GM06990 (cell line): ENCODE data around the gene NDUFA13.

Source experiments
- DNase-seq: peaks from one replicate; pipeline ENCODE4 v3.0.0-alpha.2; 2011; ENCODE audit not compliant: insufficient read length; ENCODE audit errors: extremely low read depth
- H3K27me3 ChIP-seq: replicated peaks from 2 replicates; pipeline ENCODE4 v1.6.0; 2011; ENCODE audit warnings: low read length; ENCODE audit not compliant: control insufficient read depth, insufficient read depth
- H3K36me3 ChIP-seq: 2 replicates; pipeline ENCODE4 v1.5.1; 2011; ENCODE audit warnings: low read length; ENCODE audit not compliant: control insufficient read depth, insufficient read depth
- H3K4me3 ChIP-seq: replicated peaks from 2 replicates; pipeline ENCODE4 v1.5.1; 2011; ENCODE audit warnings: low read depth, mild to moderate bottlenecking, control low read depth, low read length
- CTCF ChIP-seq: IDR thresholded peaks from 2 replicates; pipeline ENCODE4 v1.5.1; 2011; ENCODE audit warnings: low read length, control low read depth, mild to moderate bottlenecking, inconsistent platforms; ENCODE audit not compliant: insufficient read depth, poor library complexity, severe bottlenecking

NDUFA13 gene

GRCh38 chr19:19495614-19496603 lies 20.1 kb upstream of the NDUFA13 start:
- no peak for TF ChIP-seq CTCF
- no peak for DNase-seq
- Histone ChIP-seq H3K36me3 (peaks cover 47% of the 10 kb centered on the region), H3K27me3 (no peaks in the 10 kb centered on the region), H3K4me3 (no peak overlapping the region)

- TF ChIP-seq CTCF, result no peak
- Histone ChIP-seq H3K27me3 (no peaks in the 10 kb centered on the region), H3K4me3 (no peak overlapping the region), H3K36me3 (peaks cover 54% of the 10 kb centered on the region)
- DNase-seq, result no peak
These were observed 17.6 kb upstream of the NDUFA13 start for GRCh38 chr19:19498255-19498991.

- Histone ChIP-seq H3K36me3 (peaks cover 56% of the 10 kb centered on the region), H3K4me3 (no peak overlapping the region), H3K27me3 (no peaks in the 10 kb centered on the region)
- no peak for TF ChIP-seq CTCF
- DNase-seq, result no peak
These were observed 16.6 kb upstream of the NDUFA13 start for GRCh38 chr19:19499272-19499995.

GRCh38 chr19:19500975-19501644 lies 14.9 kb upstream of the NDUFA13 start:
- peaks cover 62% of the 10 kb centered on the region for H3K36me3 ChIP-seq
- H3K4me3 ChIP-seq, result no peak overlapping the region
- no peak for TF ChIP-seq CTCF
- no peaks in the 10 kb centered on the region for H3K27me3 ChIP-seq
- no peak for DNase-seq

GRCh38 chr19:19501798-19502197 lies 14.2 kb upstream of the NDUFA13 start:
- H3K36me3 ChIP-seq, result peaks cover 57% of the 10 kb centered on the region
- no peak for TF ChIP-seq CTCF
- no peak overlapping the region for H3K4me3 ChIP-seq
- H3K27me3 ChIP-seq, result no peaks in the 10 kb centered on the region
- no peak for DNase-seq
